ENCODE data around the gene SCN4B.
"Not testable (repeated sequence)": the region's sequence is repeated elsewhere in the genome, so short reads cannot be mapped to it uniquely, and the experiment has no call there.

SCN4B gene

DNA sequence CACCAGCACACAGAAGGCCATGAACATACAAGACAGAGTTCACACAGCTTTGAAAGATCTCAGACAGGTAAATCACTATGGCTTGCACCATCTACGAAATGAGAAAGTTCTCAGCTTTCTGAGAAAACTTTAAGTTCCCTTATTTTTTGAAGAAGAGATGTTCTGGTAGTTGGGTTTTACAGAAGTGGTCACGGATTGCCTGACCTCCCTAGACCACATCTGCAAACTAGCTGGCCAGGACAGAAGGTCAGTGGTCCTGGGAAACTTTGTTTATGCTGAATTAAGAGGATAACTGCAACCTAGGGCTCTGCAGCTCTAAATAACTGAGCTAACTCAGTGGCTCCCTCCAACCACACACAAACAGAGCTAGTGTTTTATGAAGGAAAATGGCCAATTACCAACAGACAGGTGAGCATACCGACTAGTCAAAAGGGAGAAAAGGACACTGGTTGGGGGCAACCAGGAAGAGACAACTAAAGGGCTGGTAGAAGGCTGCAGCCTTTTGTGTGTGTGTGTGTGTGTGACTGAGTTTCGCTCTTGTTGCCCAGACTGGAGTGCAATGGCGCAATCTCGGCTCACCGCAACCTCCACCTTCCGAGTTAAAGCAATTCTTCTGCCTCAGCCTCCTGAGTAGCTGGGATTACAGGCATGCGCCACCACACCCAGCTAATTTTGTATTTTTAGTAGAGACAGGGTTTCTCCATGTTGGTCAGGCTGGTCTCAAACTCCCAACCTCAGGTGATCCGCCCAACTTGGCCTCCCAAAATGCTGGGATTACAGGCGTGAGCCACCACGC is 32.4 kb upstream of the SCN4B start:
- no peaks in the 10 kb centered on the region for H3K9me3 Mint-ChIP-seq
- H3K27ac Mint-ChIP-seq = no peak overlapping the region
- no peaks in the 10 kb centered on the region for H3K4me1 Mint-ChIP-seq (ENCODE audit: low read depth in 2 of 2)
- no peaks in the 10 kb centered on the region for H3K36me3 Mint-ChIP-seq (ENCODE audit: insufficient read depth)
- peaks cover 19 to 31% of the 10 kb centered on the region in 2 donors for H3K27me3 Mint-ChIP-seq
- ATAC-seq (replicated peaks) (no peak), DNase-seq (no peak)
- no peak overlapping the region for H3K4me3 Mint-ChIP-seq

DNA sequence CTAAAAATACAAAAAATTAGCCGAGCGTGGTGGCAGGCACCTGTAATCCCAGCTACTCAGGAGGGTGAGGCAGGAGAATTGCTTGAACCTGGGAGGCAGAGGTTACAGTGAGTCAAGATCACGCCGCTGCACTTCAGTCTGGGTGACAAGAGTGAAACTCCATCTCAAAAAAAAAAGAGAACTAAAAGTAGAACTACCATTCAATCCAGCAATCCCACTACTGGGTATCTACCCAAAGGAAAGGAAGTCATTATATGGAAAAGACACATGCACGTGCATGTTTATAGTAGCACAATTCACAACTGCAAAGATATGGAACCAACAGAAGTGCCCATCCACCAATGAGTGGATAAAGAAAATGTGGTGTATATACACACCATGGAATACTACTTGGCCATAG is 31.1 kb upstream of the SCN4B start:
- not testable (repeated sequence) for H3K4me3 Mint-ChIP-seq; H3K9me3 Mint-ChIP-seq; H3K36me3 Mint-ChIP-seq (ENCODE audit: insufficient read depth); H3K27ac Mint-ChIP-seq; DNase-seq; H3K4me1 Mint-ChIP-seq (ENCODE audit: low read depth in 2 of 2); ATAC-seq (replicated peaks)
- peaks cover 13 to 29% of the 10 kb centered on the region in 2 donors for H3K27me3 Mint-ChIP-seq

GRCh38 chr11:118180300-118180703 is 27.7 kb upstream of the SCN4B start:
- ATAC-seq (replicated peaks) (no peak), DNase-seq (no peak)
- no peaks in the 10 kb centered on the region for H3K9me3 Mint-ChIP-seq
- no peak overlapping the region for H3K27ac Mint-ChIP-seq
- H3K27me3 Mint-ChIP-seq = peaks cover 17 to 35% of the 10 kb centered on the region in 2 donors
- H3K4me1 Mint-ChIP-seq (ENCODE audit: low read depth in 2 of 2) = no peaks in the 10 kb centered on the region
- H3K36me3 Mint-ChIP-seq (ENCODE audit: insufficient read depth) = no peaks in the 10 kb centered on the region
- no peak overlapping the region for H3K4me3 Mint-ChIP-seq

DNA sequence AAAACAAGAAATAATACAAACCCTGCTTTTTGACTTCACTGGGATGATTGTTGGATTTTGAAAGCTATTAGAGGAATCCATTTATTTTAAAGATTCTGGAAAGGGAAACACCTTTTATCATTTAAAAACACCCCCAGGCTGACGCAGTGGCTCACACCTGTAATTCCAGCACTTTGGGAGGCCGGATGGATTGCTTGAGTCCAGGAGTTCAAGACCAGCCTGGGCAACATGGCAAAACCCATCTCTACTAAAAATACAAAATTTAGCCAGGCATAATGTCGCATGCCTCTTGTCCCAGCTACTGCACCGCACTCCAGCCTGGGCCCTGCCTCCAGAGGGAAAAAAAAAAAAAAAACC is 24.1 kb upstream of the SCN4B start:
- no peaks in the 10 kb centered on the region for H3K36me3 Mint-ChIP-seq (ENCODE audit: insufficient read depth)
- no peak for ATAC-seq (replicated peaks)
- H3K27me3 Mint-ChIP-seq = peaks cover 22 to 53% of the 10 kb centered on the region in 2 donors

DNA sequence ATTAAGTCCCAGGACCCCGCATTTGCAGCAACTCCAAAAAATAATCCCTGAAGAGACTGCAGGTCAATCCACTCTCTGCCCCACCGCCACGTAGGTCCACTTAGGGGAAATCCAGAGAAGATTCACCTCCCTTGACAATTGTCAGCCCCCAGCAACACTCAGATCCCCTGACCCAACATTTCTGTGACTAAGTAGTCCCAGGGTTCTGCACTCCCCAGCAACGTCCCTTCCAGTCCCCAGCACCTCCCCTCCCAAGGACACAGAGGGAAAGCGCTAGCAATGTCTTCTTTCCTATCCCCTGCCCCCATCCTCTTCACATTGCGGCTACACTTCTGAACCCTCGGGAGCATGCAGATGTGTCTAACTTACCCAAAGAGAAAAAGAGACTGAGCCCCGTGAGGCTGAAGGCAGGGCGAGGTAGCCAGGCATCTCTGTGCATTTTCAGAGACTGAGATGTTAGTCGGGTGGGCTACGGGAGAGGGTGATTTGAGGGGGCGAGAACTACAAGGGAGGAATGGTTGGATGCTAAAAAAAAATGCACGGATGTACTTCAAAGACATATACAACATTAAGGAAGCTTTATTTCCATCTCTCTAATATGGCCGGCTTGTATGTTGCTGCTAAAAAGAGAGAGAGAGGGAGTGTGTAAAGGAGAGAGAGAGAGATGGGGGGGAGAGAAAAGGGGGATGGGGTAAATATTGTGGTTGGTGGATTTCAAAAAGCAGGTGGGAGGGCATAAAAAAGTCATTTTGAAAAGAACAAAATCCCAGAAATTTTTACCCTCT is 23.6 kb upstream of the SCN4B start, which contains the start of gene SCN2B:
TSS of gene SCN2B (minus strand) at position 647 of the 785 bp plus-strand sequence. CDS start at position 439, 208 bp downstream.
- no peak for DNase-seq
- peaks cover 22 to 53% of the 10 kb centered on the region in 2 donors for H3K27me3 Mint-ChIP-seq
- no peaks in the 10 kb centered on the region for H3K9me3 Mint-ChIP-seq
- no peak within 1 kb of the TSS for H3K27ac Mint-ChIP-seq
- no peaks in the 10 kb centered on the region for H3K36me3 Mint-ChIP-seq (ENCODE audit: insufficient read depth)
- no peaks in the 10 kb centered on the region for H3K4me1 Mint-ChIP-seq (ENCODE audit: low read depth in 2 of 2)
- no peak within 1 kb of the TSS for H3K4me3 Mint-ChIP-seq
- no peak for ATAC-seq (replicated peaks)

More for the DNA sequence above, 24.1 kb upstream of the SCN4B start:
- H3K4me1 Mint-ChIP-seq (ENCODE audit: low read depth in 2 of 2) = no peaks in the 10 kb centered on the region
- no peaks in the 10 kb centered on the region for H3K9me3 Mint-ChIP-seq
- H3K27ac Mint-ChIP-seq = no peak overlapping the region
- no peak for DNase-seq
- H3K4me3 Mint-ChIP-seq = no peak overlapping the region

- no peaks in the 10 kb centered on the region for H3K9me3 Mint-ChIP-seq
- ATAC-seq (replicated peaks) (no peak), DNase-seq (no peak)
- no peak overlapping the region for H3K4me3 Mint-ChIP-seq
- H3K36me3 Mint-ChIP-seq (ENCODE audit: insufficient read depth) = no peaks in the 10 kb centered on the region
- H3K27ac Mint-ChIP-seq = no peak overlapping the region
- no peaks in the 10 kb centered on the region for H3K4me1 Mint-ChIP-seq (ENCODE audit: low read depth in 2 of 2)
- H3K27me3 Mint-ChIP-seq = peaks cover 28 to 59% of the 10 kb centered on the region in 2 donors
These were observed 22.7 kb upstream of the SCN4B start for GRCh38 chr11:118175031-118175992.

DNA sequence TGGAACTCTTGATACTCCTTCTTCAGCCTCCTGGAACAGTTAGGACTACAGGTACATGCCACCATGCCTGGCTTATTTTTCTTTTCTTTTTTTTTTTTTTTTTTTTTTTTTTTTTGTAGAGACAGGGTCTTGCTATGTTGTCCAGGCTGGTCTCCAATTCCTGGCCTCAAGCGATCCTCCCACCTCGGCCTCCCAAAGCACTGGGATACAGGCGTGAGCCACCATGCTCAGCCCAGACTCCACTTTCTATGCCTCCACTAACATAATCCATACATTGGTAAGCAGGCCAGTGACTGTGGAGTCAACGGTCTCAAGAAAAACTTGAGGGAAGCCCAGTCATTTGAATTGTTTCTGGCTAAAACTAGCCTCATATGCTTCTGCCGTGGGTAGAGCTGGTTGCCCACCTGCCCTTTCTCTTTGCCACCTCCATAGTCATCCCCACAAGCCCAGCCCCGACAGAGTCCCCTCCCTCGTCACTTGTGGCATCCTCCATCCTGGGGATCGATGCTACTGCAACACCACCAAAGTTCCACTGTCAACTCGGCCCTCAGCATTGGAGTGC is 21.5 kb upstream of the SCN4B start:
- DNase-seq (no peak), ATAC-seq (replicated peaks) (no peak)
- H3K27me3 Mint-ChIP-seq = peaks cover 29 to 57% of the 10 kb centered on the region in 2 donors
- H3K9me3 Mint-ChIP-seq = no peaks in the 10 kb centered on the region
- H3K27ac Mint-ChIP-seq = no peak overlapping the region
- H3K4me3 Mint-ChIP-seq = no peak overlapping the region
- peaks cover 1% of the 10 kb centered on the region for H3K36me3 Mint-ChIP-seq (ENCODE audit: insufficient read depth)
- H3K4me1 Mint-ChIP-seq (ENCODE audit: low read depth in 2 of 2) = no peaks in the 10 kb centered on the region

DNA sequence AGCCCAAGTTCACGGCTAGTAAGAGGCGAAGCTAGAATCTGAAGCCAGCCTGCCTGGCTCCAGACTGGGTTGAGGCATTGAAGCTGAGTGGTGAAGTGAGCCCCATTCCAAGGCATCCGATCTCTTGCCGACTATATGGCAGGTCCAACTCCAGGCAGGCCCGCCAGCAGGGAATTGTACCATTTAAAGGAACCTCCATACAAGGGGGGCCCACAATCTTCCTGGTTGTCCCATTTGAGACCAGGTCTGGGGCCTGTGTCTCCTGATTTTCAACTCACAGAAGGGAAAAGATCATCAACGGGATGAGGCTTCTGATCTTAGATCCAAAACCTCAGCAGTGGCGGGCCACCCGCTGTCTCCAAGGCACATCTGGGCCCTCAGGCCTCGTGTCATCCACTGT is 19.7 kb upstream of the SCN4B start:
- Mint-ChIP-seq H3K36me3 (ENCODE audit: insufficient read depth) (peaks cover 5% of the 10 kb centered on the region), H3K27ac (no peak overlapping the region), H3K4me3 (no peak overlapping the region), H3K4me1 (ENCODE audit: low read depth in 2 of 2) (no peaks in the 10 kb centered on the region), H3K27me3 (peaks cover 36 to 74% of the 10 kb centered on the region in 2 donors), H3K9me3 (no peaks in the 10 kb centered on the region)
- no peak for ATAC-seq (replicated peaks)
- no peak for DNase-seq

DNA sequence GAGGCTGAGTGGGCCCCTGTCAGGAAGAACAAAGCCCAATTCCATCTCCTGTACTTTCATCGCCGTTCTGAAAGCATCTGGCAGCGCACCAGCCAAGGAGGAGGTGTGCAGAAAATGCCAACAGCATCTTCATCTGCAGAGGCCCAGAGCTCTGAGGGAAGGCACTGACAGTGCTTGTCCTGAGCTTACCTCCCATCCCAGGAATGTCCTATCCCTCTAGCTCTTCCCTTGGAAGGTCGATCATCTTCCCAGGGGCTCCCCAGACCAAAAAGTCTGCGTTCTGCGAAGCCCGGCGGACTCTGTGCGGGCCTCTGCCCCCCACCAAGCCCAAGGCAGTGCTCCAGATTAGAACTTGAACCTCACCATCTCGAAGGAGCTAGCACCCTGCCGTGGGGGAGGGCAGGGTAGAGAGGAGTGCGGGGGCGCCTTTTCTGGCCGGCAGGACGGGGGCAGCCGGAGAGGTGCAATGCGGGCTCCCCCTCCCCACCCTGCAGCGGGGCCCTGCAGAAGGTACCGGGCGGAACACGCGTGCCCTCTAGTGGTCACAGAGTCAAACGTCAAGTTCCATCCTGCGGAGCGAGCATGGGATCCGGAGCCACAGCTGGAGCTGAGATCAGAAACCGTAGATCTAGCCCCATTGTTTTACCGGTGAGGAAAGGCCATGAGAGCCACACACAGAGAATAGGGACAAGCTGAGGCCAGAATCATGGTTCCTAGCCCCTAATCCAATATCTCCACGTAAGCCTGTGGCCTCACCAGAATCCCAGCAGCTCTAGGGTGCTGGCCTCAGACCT is 18.8 kb upstream of the SCN4B start:
- H3K9me3 Mint-ChIP-seq = no peaks in the 10 kb centered on the region
- peaks cover 44 to 77% of the 10 kb centered on the region in 2 donors for H3K27me3 Mint-ChIP-seq
- H3K4me3 Mint-ChIP-seq = no peak overlapping the region
- peak; percentile 93 for ATAC-seq (replicated peaks)
- peaks cover 5% of the 10 kb centered on the region for H3K36me3 Mint-ChIP-seq (ENCODE audit: insufficient read depth)
- no peak overlapping the region for H3K27ac Mint-ChIP-seq
- no peaks in the 10 kb centered on the region for H3K4me1 Mint-ChIP-seq (ENCODE audit: low read depth in 2 of 2)
- DNase-seq = peak; percentile 61 to 69 (median 64)

DNA sequence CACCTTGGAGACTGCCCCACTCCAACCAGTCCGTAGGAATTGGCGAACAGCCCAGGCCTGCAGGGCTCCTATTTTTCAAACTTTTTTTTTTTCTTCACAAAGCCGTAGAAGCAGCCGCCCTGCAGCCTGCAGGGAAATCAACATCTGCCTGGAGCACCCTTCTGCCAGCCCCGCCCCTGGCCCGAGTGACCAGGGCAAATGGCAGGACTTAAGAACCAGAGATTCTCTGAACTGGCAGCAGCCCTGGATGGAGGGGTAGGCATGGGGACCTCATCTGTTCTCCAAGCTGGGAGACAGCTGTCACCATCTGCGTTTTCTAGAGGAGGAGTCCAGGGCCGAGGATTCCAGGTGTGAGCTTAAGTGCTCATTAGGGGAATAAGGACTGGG is 18.3 kb upstream of the SCN4B start:
- no peak overlapping the region for H3K4me3 Mint-ChIP-seq
- H3K9me3 Mint-ChIP-seq = no peaks in the 10 kb centered on the region
- no peak overlapping the region for H3K27ac Mint-ChIP-seq
- peaks cover 40 to 77% of the 10 kb centered on the region in 2 donors for H3K27me3 Mint-ChIP-seq
- peaks cover 6% of the 10 kb centered on the region for H3K36me3 Mint-ChIP-seq (ENCODE audit: insufficient read depth)
- ATAC-seq (replicated peaks) (no peak), DNase-seq (no peak)
- H3K4me1 Mint-ChIP-seq (ENCODE audit: low read depth in 2 of 2) = no peaks in the 10 kb centered on the region

DNA sequence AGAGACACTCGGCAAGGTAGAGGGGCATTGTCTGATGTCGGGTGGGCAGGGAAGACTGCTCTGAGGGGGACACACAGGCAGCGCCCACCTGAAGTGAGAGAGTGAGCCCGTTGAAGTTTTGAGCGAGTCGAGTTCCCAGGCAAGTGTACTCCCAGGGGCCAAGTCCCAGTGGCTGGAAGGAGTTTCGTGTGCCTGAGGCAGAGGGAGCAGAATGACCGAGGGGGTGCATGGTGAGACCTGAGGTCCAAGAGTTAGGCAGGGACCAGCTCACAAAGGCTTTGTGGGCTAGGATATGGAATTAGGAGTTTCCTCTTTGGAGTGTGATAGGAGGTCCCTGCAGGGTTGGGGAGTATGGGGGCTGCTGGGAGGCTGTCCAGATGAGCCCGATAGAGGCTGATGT is 17.6 kb upstream of the SCN4B start:
- H3K27ac Mint-ChIP-seq = no peak overlapping the region
- H3K4me1 Mint-ChIP-seq (ENCODE audit: low read depth in 2 of 2) = no peaks in the 10 kb centered on the region
- peaks cover 7% of the 10 kb centered on the region for H3K36me3 Mint-ChIP-seq (ENCODE audit: insufficient read depth)
- ATAC-seq (replicated peaks) = no peak
- no peak for DNase-seq
- H3K27me3 Mint-ChIP-seq = peaks cover 36 to 72% of the 10 kb centered on the region in 2 donors
- H3K4me3 Mint-ChIP-seq = no peak overlapping the region
- no peaks in the 10 kb centered on the region for H3K9me3 Mint-ChIP-seq

DNA sequence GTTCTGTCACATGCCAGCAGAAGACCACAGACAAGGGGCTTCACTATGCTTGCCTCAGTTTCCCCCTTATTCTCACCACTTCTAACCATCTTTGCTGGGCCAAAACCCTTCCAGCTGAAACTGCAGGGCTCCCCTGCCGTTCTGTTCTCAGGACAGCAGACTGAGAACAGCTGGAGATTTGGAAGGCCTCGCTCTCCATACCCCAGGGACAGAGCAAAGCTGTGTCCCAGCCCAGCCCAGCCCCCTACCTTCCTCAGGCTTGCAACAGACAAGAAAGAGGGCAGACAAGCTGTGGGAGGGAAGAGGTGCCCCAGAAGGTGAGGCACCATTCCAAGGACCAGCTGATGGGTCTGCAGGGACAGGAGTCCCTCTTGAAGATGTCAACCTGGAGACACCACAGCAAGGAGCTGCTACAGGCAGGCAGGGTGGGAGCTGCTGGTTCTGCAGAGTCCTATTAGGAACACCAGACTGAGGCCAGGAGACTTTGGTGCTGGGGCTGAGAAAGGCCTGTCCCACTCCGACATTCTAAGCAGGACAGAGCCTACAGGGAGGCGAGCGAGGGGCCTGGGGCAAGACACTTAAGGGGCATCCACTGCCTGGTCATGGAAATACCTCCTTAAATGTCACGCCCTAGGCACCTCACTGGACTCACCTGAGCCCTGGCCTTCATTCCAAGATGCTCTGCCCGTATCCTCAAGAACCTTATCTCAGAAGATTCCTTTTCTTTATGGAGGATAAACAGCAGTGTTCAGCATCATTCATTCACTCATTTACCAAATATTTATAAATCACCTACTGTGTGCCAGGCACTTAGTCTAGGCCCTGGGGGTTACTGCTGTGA is 16.9 kb upstream of the SCN4B start:
- H3K27ac Mint-ChIP-seq = no peak overlapping the region
- ATAC-seq (replicated peaks) (no peak), DNase-seq (no peak)
- H3K36me3 Mint-ChIP-seq (ENCODE audit: insufficient read depth) = peaks cover 7% of the 10 kb centered on the region
- no peaks in the 10 kb centered on the region for H3K9me3 Mint-ChIP-seq
- H3K4me1 Mint-ChIP-seq (ENCODE audit: low read depth in 2 of 2) = no peaks in the 10 kb centered on the region
- peaks cover 31 to 69% of the 10 kb centered on the region in 2 donors for H3K27me3 Mint-ChIP-seq
- H3K4me3 Mint-ChIP-seq = no peak overlapping the region

Data from effector memory CD8-positive, alpha-beta T cell (primary cell).